Naive B cell (primary cell): ENCODE results near the gene EPHX1. TPM values are rescaled to one million over a fixed set of nuclear protein-coding genes. Genes with fewer than 3 reads are reported as not detected.
A peak's percentile ranks its signal among the peaks of the same experiment; 100 is the strongest.
"Not testable (repeated sequence)": the region's sequence is repeated elsewhere in the genome, so short reads cannot be mapped to it uniquely, and the experiment has no call there.

ENCODE experiments used
- ATAC-seq, 2 donors: fragments of 150-1000 bp; cut with Tn5 transposase; 2 replicates each; pipeline ENCODE4 v1.10.0; 2021; ENCODE audit warnings: low read depth in 2 of 2, mild to moderate bottlenecking in 2 of 2, moderate library complexity in 2 of 2
- DNase-seq: peaks from one replicate; pipeline ENCODE4 v3.0.0; 2022
- H3K27ac Mint-ChIP-seq, 6 donors: one replicate each; pipeline ENCODE4 v1.8.0; 2020 to 2022; ENCODE audit warnings: mild to moderate bottlenecking in 6 of 6, mixed read lengths in 6 of 6, moderate library complexity in 5 of 6, inconsistent platforms in 2 of 6
- H3K27me3 Mint-ChIP-seq, 3 donors: one replicate each; pipeline ENCODE4 v1.8.0; 2021 to 2022; ENCODE audit warnings: mixed read lengths in 3 of 3, mild to moderate bottlenecking in 1 of 3
- H3K36me3 Mint-ChIP-seq, 2 donors: one replicate each; pipeline ENCODE4 v1.8.0; 2020 to 2022; ENCODE audit warnings: mixed read lengths in 2 of 2, inconsistent platforms in 1 of 2, mild to moderate bottlenecking in 1 of 2
- H3K4me1 Mint-ChIP-seq, 3 donors: one replicate each; pipeline ENCODE4 v1.8.0; 2020 to 2022; ENCODE audit warnings: mixed read lengths in 3 of 3, inconsistent platforms in 1 of 3, mild to moderate bottlenecking in 1 of 3, moderate library complexity in 1 of 3
- H3K4me3 Mint-ChIP-seq, 8 donors: one replicate each; pipeline ENCODE4 v1.8.0; 2020 to 2022; ENCODE audit warnings: mild to moderate bottlenecking in 8 of 8, mixed read lengths in 8 of 8, moderate library complexity in 8 of 8, inconsistent platforms in 2 of 8
- H3K9me3 Mint-ChIP-seq, 7 donors: one replicate each; pipeline ENCODE4 v1.8.0; 2020 to 2022; ENCODE audit warnings: mixed read lengths in 7 of 7, mild to moderate bottlenecking in 5 of 7, inconsistent platforms in 2 of 7, moderate library complexity in 1 of 7
- polyA plus RNA-seq, 6 donors: library from polyadenylated mRNA; unstranded; fragments of 300-500 nt; fragmentation: Illumina TruSeq; gene quantifications; one replicate each; pipeline ENCODE4 v1.2.3, GENCODE V29; 2021; ENCODE audit warnings: low read depth in 6 of 6

The EPHX1 gene
- polyA plus RNA-seq, 6 donors from 2014 or later = 0.24 to 1.1 (median 1.0) TPM; not detected in 1

DNA sequence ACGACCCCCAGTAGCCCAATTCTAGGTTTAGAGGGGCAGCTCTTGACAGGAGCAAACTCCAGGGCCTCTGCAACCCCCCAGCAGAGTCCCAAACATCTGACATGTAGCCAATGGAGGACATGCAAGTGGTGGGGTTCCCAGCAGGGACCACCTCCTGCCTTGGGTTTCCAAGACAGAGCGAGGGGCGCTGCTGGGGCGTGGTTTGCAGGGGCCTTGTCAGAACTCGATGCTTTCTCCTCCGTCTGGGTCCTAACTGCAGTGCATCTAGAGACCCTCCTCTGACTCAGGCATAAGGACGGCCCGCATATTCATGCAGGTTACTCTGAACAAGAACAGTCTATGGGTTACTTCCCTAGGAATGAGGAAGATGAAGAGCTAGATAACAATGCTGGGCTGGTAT, 17.2 kb downstream of the EPHX1 start:
- ATAC-seq (no peak), DNase-seq (no peak)
- Mint-ChIP-seq H3K4me3 (no peak overlapping the region), H3K9me3 (no peaks in the 10 kb centered on the region), H3K27me3 (peaks cover 0 to 7% (median 0%) of the 10 kb centered on the region in 3 donors), H3K36me3 (no peaks in the 10 kb centered on the region), H3K4me1 (no peaks in the 10 kb centered on the region), H3K27ac (peak overlapping the region in 1 of 6 donors; percentile 71)

DNA sequence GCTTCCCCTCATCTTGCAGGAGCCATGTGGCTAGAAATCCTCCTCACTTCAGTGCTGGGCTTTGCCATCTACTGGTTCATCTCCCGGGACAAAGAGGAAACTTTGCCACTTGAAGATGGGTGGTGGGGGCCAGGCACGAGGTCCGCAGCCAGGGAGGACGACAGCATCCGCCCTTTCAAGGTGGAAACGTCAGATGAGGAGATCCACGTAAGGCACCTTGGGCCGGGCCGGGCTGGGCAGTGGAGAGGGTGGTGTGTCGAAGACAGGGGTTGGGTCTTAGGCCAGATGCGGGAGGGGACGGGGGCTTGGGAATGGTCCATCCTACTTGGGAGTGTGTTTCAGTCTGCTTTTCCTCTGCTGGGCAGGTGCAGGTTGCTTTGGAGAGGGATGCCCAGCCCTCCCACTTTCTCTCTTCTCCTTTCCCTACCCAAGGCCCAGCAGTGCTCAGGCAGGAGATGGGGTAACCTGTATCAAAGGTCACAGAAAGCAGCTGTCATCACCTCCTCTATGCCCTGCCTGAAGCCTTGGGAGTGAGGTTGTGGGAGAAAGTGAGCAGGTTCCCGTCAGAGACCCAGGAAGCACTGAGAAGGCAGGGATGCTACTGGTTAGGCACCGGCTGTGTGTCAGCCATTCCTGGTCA, 18.9 kb downstream of the EPHX1 start:
- DNase-seq (no peak), ATAC-seq (no peak)
- Mint-ChIP-seq H3K27ac (peak overlapping the region in 2 of 6 donors; percentile 30 to 81), H3K36me3 (no peaks in the 10 kb centered on the region), H3K4me1 (no peaks in the 10 kb centered on the region), H3K9me3 (no peaks in the 10 kb centered on the region), H3K27me3 (peaks cover 0 to 7% (median 0%) of the 10 kb centered on the region in 3 donors), H3K4me3 (no peak overlapping the region)

DNA sequence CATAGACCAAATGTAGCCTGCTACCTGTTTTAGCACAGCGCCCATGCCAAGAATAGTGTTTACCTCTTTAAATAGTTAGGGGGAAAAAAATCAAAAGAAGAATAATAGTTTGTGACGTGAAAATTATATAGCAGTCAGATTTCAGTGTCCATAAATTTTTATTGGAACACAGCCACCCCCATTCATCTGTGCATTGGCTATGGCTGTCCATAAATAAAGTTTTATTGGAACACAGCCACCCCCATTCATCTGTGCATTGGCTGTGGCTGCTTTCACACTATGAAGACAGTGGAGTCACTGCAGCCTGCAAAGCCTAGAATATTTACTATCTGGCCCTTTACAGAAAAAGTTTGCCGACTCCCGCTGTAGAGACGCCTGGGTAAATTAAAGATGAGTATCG, 20.9 kb downstream of the EPHX1 start:
- Mint-ChIP-seq H3K36me3 (no peaks in the 10 kb centered on the region), H3K9me3 (no peaks in the 10 kb centered on the region), H3K27ac (peak overlapping the region in 1 of 6 donors; percentile 33), H3K27me3 (no peaks in the 10 kb centered on the region), H3K4me3 (no peak overlapping the region), H3K4me1 (no peaks in the 10 kb centered on the region)
- DNase-seq = no peak
- ATAC-seq = no peak

DNA sequence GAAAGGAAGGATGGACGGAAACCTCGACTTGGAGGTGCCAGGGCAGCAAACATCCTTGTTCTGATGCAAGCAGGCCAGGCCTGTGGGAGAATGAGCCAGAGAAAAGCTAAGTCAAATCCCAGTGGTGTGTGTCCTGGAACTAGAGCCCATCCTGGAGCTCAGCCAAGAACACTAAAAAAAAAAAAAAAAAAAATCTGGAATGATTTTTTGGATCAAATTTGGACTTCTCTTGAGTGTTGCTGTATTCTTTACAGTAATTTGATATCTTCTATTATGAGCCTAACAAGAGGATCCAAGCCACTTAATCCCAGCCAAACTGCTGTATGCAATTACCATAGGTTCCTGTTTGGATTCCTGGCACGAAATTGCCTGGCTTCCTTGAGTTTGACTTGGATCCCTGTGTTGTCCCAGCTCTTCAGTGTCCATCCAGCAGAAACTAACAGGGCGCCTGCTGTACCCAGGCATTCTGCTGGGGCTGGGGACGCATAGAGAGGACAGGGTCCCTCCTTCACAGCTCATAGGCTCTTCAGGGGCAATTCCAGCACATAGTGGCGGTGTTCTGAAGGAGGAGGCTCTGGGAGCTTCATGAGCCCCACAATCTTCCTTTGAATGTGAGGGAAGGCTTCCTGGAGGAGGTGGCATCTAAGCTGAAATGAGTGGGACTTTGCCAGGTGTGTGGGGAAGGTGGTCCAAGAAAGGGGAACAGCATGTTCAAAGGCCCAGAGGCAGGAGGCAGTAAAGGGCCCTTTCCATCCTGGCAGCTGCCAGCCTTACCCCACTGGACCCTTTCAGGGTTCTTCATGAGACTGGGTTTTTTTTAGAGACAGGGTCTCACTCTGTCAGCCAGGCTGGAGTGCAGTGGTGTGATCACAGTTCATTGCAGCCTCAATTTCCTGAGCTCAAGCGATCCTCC, 24.7 kb downstream of the EPHX1 start:
- Mint-ChIP-seq H3K9me3 (no peaks in the 10 kb centered on the region), H3K4me3 (no peak overlapping the region), H3K4me1 (peaks cover 0 to under 1% (median 0%) of the 10 kb centered on the region in 3 donors), H3K36me3 (no peaks in the 10 kb centered on the region), H3K27ac (peak overlapping the region in 1 of 6 donors; percentile 42), H3K27me3 (no peaks in the 10 kb centered on the region)
- DNase-seq (no peak), ATAC-seq (no peak)

- Mint-ChIP-seq H3K27me3 (no peaks in the 10 kb centered on the region), H3K36me3 (no peaks in the 10 kb centered on the region), H3K9me3 (no peaks in the 10 kb centered on the region), H3K4me1 (peaks cover 2 to 6% (median 4%) of the 10 kb centered on the region in 3 donors), H3K27ac (no peak overlapping the region), H3K4me3 (no peak overlapping the region)
- ATAC-seq (no peak), DNase-seq (no peak)
These were observed 25.9 kb downstream of the EPHX1 start for GRCh38 chr1:225835856-225836255.

DNA sequence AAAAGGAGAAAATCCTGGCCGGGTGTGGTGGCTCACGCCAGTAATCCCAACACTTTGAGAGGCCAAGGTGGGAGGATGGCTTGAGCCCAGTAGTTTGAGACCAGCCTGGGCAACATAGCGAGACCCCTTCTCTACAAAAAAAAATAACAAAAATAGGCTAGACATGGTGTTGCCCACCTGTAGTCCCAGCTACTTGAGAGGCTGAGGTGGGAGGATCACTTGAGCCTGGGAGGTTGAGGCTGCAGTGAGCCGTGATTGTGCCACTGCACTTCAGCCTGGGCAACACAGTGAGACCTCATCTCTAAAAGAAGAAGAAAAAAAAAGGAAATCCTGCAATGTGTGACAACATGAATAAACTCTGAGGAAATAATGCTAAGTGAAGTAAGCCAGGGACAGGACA, 26.4 kb downstream of the EPHX1 start:
- H3K4me1 Mint-ChIP-seq, H3K27me3 Mint-ChIP-seq, H3K9me3 Mint-ChIP-seq, H3K36me3 Mint-ChIP-seq, DNase-seq, ATAC-seq, H3K4me3 Mint-ChIP-seq: not testable (repeated sequence)
- peak overlapping the region in 1 of 6 donors; percentile 57 for H3K27ac Mint-ChIP-seq

DNA sequence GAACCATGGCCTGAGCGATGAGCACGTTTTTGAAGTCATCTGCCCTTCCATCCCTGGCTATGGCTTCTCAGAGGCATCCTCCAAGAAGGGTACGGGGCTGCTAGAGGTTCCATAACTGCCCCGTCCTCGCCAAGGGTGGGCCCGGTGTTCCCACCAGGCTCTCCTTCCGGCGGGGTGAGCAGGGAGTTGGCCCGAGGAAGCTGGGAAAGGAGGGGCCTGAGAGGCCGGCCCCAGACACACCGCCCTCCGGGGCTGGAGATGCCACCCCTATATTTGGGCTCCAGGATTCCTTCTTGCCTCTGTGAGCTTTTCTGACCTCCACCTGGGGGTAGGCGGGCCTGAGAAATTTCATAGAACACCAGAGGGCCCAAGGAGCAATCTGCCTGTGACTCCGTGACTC, 28.9 kb downstream of the EPHX1 start:
- Mint-ChIP-seq H3K4me1 (peaks cover 6 to 12% (median 9%) of the 10 kb centered on the region in 3 donors), H3K9me3 (no peaks in the 10 kb centered on the region), H3K36me3 (no peaks in the 10 kb centered on the region), H3K27me3 (no peaks in the 10 kb centered on the region), H3K4me3 (no peak overlapping the region), H3K27ac (no peak overlapping the region)
- DNase-seq (no peak), ATAC-seq (no peak)

GRCh38 chr1:225840223-225840610, 30.3 kb downstream of the EPHX1 start:
- peaks cover 6 to 14% (median 12%) of the 10 kb centered on the region in 3 donors for H3K4me1 Mint-ChIP-seq
- H3K27ac Mint-ChIP-seq = peak overlapping the region in 2 of 6 donors; percentile 59 to 83
- no peaks in the 10 kb centered on the region for H3K36me3 Mint-ChIP-seq
- DNase-seq (no peak), ATAC-seq (no peak)
- H3K9me3 Mint-ChIP-seq = no peaks in the 10 kb centered on the region
- no peak overlapping the region for H3K4me3 Mint-ChIP-seq
- H3K27me3 Mint-ChIP-seq = no peaks in the 10 kb centered on the region

DNA sequence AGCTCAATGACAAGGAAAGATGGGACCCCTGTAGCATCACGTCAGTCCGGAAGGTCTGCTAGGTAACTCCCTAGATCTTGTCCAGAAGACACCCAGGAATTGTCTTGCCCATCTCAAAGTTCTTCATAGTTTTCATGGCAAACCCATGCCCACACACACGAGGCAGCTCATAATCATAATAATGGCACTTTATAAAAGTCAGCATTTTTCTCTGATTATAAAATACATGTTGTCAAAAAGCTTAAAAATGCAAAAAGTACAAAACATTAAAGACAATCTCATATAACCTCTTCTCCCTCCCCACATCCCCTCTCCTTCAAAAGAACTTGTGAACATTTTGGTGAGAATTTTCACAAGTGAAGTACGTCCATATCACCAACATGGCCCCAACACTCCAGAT, 30.8 kb downstream of the EPHX1 start:
- Mint-ChIP-seq H3K4me3 (no peak overlapping the region), H3K27ac (peak overlapping the region in 3 of 6 donors; percentile 37 to 81 (median 59)), H3K4me1 (peaks cover 10 to 14% (median 12%) of the 10 kb centered on the region in 3 donors), H3K27me3 (no peaks in the 10 kb centered on the region), H3K36me3 (no peaks in the 10 kb centered on the region), H3K9me3 (no peaks in the 10 kb centered on the region)
- no peak for DNase-seq
- no peak for ATAC-seq

- H3K27ac Mint-ChIP-seq = peak overlapping the region in 1 of 6 donors; percentile 27
- no peak for DNase-seq
These were observed 32.1 kb downstream of the EPHX1 start for GRCh38 chr1:225842074-225842473.

DNA sequence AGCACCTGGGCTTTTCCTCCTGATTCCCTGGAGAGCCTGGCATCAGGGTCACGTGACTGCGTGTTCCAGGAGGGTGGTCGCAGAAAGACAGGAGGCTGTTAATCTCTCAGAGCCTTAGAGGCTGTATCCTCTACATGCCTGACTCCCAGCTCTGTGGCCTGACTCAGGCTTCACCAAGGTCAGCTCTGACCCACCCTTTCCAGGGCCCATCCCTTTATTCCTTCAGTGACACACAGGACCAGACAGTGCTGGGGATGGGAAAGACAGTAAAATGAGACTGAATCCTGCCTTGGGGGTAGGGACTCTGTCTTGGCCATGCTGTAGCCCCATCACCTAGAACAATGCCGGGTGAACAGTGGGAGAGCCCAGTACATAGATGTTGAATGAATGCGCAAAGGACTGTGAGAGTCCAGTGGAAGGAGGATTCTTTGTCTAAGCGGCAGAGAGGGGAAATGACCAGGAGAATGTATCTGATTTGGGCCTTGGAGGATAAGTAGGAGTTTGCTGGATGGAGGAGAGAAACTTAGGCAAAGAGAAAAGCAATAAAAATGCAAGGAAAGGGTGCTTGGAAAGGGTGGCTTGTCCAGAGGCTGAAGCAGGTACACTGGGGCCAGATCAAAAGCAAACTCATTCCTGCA, 33.0 kb downstream of the EPHX1 start:
- Mint-ChIP-seq H3K27me3 (no peaks in the 10 kb centered on the region), H3K9me3 (no peaks in the 10 kb centered on the region), H3K4me3 (peak overlapping the region in 1 of 8 donors; percentile 26), H3K36me3 (no peaks in the 10 kb centered on the region), H3K4me1 (peaks cover 29 to 34% (median 30%) of the 10 kb centered on the region in 3 donors), H3K27ac (peak overlapping the region in 4 of 6 donors; percentile 67 to 95 (median 80))
- no peak for DNase-seq
- no peak for ATAC-seq

More at GRCh38 chr1:225842074-225842473, 32.1 kb downstream of the EPHX1 start:
- no peak for ATAC-seq
- no peaks in the 10 kb centered on the region for H3K36me3 Mint-ChIP-seq
- H3K4me3 Mint-ChIP-seq = no peak overlapping the region
- no peaks in the 10 kb centered on the region for H3K27me3 Mint-ChIP-seq
- H3K9me3 Mint-ChIP-seq = no peaks in the 10 kb centered on the region
- H3K4me1 Mint-ChIP-seq = peaks cover 21 to 25% (median 22%) of the 10 kb centered on the region in 3 donors

GRCh38 chr1:225843426-225843795, 33.5 kb downstream of the EPHX1 start:
- H3K4me1 Mint-ChIP-seq = peaks cover 35 to 39% (median 35%) of the 10 kb centered on the region in 3 donors
- no peak for ATAC-seq
- H3K27ac Mint-ChIP-seq = peak overlapping the region in 4 of 6 donors; percentile 65 to 95 (median 70)
- H3K36me3 Mint-ChIP-seq = no peaks in the 10 kb centered on the region
- H3K27me3 Mint-ChIP-seq = no peaks in the 10 kb centered on the region
- H3K4me3 Mint-ChIP-seq = peak overlapping the region in 1 of 8 donors; percentile 37
- H3K9me3 Mint-ChIP-seq = no peaks in the 10 kb centered on the region
- no peak for DNase-seq

- Mint-ChIP-seq H3K4me3 (no peak overlapping the region), H3K36me3 (no peaks in the 10 kb centered on the region), H3K4me1 (peaks cover 44 to 48% (median 46%) of the 10 kb centered on the region in 3 donors), H3K9me3 (no peaks in the 10 kb centered on the region), H3K27me3 (no peaks in the 10 kb centered on the region), H3K27ac (peak overlapping the region in 3 of 6 donors; percentile 15 to 70 (median 20))
- DNase-seq (no peak), ATAC-seq (no peak)
These were observed 34.5 kb downstream of the EPHX1 start for GRCh38 chr1:225844236-225845061.
